Measurements from ENCODE around the gene SEZ6.

Gene SEZ6

DNA sequence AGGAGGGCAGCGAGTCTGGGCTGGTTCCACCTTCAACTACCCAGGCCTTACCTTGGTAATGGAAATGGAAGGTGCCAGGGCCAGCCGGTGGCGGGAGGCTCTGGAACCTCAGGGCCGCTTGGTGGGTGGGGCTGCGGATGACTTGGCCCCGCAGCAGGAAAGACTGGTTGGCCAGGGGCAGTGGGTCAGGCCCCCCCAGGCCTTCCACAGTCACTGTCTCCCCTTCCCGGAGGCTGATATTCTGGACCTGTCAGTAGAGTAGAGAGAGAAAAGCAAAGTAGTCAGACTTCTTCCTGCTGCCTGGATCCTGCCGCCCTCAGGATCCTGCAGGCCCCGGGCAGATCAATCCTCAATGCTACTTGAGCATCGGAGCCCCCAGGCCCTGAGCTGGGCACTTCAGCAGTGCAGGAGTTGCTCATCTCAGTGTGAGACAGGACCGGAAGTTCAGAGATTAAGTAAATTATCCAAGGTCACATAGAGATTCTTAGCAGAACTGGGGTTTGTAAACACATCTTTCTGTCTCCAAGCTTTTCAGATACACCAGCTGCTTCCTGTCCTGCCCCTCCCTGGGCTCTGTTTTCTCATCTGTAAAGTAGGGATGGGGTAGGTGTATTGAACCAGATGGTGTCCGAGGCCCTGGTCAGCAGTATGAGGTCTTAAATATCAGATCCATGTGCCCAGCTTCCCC is 36.0 kb downstream of the SEZ6 start:
- H3K9me3 ChIP-seq (ENCODE audit: control insufficient read depth, low read length) = no peaks in the 10 kb centered on the region
- no peak for DNase-seq
- no peak overlapping the region for H3K4me3 ChIP-seq (ENCODE audit: insufficient read depth, low read depth, low read length, poor library complexity, severe bottlenecking)
- no peaks in the 10 kb centered on the region for H3K27me3 ChIP-seq (replicated peaks; ENCODE audit: control insufficient read depth, insufficient read depth, low read length, poor library complexity, severe bottlenecking)
- no peak overlapping the region for H3K27ac ChIP-seq (ENCODE audit: insufficient read depth, low read length, poor library complexity, severe bottlenecking)
- H3K36me3 ChIP-seq (ENCODE audit: control insufficient read depth, insufficient read depth, low read length) = no peaks in the 10 kb centered on the region
- H3K4me1 ChIP-seq (ENCODE audit: control insufficient read depth, insufficient read depth, low read length, poor library complexity, severe bottlenecking) = no peaks in the 10 kb centered on the region

DNA sequence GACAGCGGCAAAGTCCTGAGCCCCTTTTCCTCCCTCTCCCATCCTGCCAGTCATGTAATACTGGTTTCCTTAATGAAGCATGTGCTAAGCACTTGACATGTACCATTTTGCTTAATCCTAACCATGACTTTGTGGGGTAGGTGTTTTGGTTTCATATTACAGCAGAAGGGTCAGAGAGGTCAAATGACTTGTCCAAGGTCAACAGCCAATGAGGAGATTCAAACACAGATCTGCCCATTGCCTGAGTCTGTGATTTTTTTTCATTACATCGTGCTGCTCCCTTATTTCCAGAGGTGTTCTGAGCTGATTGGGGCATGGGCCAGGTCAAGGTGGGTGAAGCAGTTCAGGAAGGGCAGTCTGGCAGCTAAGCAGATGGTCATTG is 36.9 kb downstream of the SEZ6 start:
- H3K4me1 ChIP-seq (ENCODE audit: control insufficient read depth, insufficient read depth, low read length, poor library complexity, severe bottlenecking) = no peaks in the 10 kb centered on the region
- no peak overlapping the region for H3K4me3 ChIP-seq (ENCODE audit: insufficient read depth, low read depth, low read length, poor library complexity, severe bottlenecking)
- no peak for DNase-seq
- H3K27me3 ChIP-seq (replicated peaks; ENCODE audit: control insufficient read depth, insufficient read depth, low read length, poor library complexity, severe bottlenecking) = no peaks in the 10 kb centered on the region
- H3K9me3 ChIP-seq (ENCODE audit: control insufficient read depth, low read length) = no peaks in the 10 kb centered on the region
- no peaks in the 10 kb centered on the region for H3K36me3 ChIP-seq (ENCODE audit: control insufficient read depth, insufficient read depth, low read length)
- H3K27ac ChIP-seq (ENCODE audit: insufficient read depth, low read length, poor library complexity, severe bottlenecking) = no peak overlapping the region

DNA sequence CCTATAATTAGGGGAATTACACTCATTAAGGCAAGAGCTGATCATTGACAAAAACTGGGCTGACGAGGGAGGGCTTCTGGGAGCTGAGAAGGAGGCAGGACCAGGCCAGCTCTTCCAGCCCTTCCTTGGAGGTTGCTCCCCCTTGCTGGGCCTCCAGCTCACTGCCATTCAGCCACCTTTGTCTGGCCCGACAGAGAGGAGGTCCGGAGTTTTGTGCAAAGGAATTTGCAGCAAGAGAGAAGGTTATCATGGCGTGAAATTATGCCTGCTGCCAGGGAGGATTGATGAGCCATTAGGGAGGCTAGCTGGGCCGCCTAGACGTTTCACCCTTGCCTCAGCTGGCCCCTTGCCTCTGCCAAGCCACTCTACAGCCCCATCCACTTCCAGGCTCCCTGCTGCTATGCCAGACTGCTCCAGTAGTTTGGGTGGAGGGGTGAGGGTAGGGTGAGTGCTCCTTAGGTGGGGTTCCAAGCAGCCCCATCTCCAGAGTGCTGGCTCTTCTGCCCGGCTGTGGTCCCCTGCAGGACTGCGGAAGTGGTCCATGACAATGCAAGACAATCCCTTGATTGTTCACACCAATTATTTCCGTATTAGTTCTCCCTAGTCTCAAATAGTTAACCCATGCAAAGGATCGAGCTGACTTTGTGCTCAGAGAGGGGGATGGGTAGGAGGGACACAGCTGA is 37.5 kb downstream of the SEZ6 start:
- Histone ChIP-seq H3K27ac (ENCODE audit: insufficient read depth, low read length, poor library complexity, severe bottlenecking) (no peak overlapping the region), H3K4me3 (ENCODE audit: insufficient read depth, low read depth, low read length, poor library complexity, severe bottlenecking) (no peak overlapping the region), H3K27me3 (replicated peaks; ENCODE audit: control insufficient read depth, insufficient read depth, low read length, poor library complexity, severe bottlenecking) (no peaks in the 10 kb centered on the region), H3K9me3 (ENCODE audit: control insufficient read depth, low read length) (no peaks in the 10 kb centered on the region), H3K4me1 (ENCODE audit: control insufficient read depth, insufficient read depth, low read length, poor library complexity, severe bottlenecking) (no peaks in the 10 kb centered on the region), H3K36me3 (ENCODE audit: control insufficient read depth, insufficient read depth, low read length) (no peaks in the 10 kb centered on the region)
- no peak for DNase-seq

DNA sequence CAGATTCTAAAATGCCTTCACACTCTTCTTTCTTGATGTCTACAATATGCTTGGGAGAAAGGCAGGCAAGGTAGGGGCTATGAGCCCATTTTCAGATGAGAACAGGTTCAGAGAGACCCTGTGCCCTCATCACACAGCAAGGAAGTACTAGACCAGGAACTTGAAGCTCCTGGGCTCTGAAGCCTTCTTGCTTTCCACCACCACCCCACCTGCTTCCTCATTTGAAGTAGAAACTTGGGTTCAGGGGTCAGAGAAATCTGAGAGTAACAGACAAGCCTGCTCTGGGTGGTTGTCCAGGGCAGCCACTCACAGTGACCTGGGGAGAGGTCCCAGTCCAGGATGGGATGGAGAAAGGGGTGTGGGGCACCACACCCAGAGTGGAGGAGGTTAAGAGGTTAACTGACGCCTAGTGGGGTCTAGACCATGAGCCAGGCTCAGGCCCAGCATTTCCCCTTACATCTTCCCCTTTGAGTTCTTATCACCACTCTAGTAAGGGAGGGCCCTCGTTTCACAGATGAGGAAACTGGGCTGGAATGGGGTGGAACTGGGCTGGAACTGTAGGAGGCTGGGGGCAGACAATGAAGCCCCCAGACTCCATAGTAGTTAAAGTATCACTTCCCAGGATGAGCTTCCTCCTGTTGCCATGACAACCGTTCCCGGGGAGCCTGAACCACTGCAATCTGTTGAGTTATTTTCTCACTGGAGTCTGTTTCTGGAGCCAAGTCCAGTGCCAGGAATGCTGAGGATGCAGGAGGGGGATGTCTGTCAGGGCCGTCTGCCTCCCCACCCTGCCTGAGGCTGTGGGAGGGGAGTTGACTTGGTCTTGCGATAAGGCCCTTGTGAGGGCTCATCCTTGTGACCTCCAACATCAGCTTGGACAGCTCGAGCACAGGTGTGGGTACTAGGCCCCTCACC is 38.4 kb downstream of the SEZ6 start:
- no peak overlapping the region for H3K4me3 ChIP-seq (ENCODE audit: insufficient read depth, low read depth, low read length, poor library complexity, severe bottlenecking)
- no peaks in the 10 kb centered on the region for H3K4me1 ChIP-seq (ENCODE audit: control insufficient read depth, insufficient read depth, low read length, poor library complexity, severe bottlenecking)
- no peak overlapping the region for H3K27ac ChIP-seq (ENCODE audit: insufficient read depth, low read length, poor library complexity, severe bottlenecking)
- H3K27me3 ChIP-seq (replicated peaks; ENCODE audit: control insufficient read depth, insufficient read depth, low read length, poor library complexity, severe bottlenecking) = no peaks in the 10 kb centered on the region
- no peaks in the 10 kb centered on the region for H3K9me3 ChIP-seq (ENCODE audit: control insufficient read depth, low read length)
- no peak for DNase-seq
- H3K36me3 ChIP-seq (ENCODE audit: control insufficient read depth, insufficient read depth, low read length) = no peaks in the 10 kb centered on the region

DNA sequence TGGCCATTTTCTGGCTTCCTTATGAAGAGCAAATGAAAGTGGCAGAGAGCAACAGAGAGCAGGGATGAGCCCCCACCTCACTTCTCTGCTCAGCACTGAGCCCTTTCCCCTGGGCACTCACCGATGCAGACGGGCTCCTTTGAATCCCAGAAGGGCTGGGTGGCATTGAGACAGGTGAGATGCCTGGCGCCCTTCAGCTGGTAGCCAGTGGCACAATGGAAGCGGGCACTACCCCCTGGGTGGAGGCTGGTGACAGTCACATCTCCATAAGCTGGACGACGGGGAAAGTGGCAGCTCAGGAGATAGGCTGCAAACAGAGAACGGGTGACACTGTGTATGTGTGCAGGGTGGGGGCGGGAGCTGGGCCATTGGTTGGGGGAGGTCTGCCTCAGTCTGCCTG is 42.0 kb downstream of the SEZ6 start:
- no peaks in the 10 kb centered on the region for H3K36me3 ChIP-seq (ENCODE audit: control insufficient read depth, insufficient read depth, low read length)
- no peaks in the 10 kb centered on the region for H3K27me3 ChIP-seq (replicated peaks; ENCODE audit: control insufficient read depth, insufficient read depth, low read length, poor library complexity, severe bottlenecking)
- no peak overlapping the region for H3K27ac ChIP-seq (ENCODE audit: insufficient read depth, low read length, poor library complexity, severe bottlenecking)
- no peaks in the 10 kb centered on the region for H3K4me1 ChIP-seq (ENCODE audit: control insufficient read depth, insufficient read depth, low read length, poor library complexity, severe bottlenecking)
- H3K9me3 ChIP-seq (ENCODE audit: control insufficient read depth, low read length) = no peaks in the 10 kb centered on the region
- H3K4me3 ChIP-seq (ENCODE audit: insufficient read depth, low read depth, low read length, poor library complexity, severe bottlenecking) = no peak overlapping the region
- no peak for DNase-seq

DNA sequence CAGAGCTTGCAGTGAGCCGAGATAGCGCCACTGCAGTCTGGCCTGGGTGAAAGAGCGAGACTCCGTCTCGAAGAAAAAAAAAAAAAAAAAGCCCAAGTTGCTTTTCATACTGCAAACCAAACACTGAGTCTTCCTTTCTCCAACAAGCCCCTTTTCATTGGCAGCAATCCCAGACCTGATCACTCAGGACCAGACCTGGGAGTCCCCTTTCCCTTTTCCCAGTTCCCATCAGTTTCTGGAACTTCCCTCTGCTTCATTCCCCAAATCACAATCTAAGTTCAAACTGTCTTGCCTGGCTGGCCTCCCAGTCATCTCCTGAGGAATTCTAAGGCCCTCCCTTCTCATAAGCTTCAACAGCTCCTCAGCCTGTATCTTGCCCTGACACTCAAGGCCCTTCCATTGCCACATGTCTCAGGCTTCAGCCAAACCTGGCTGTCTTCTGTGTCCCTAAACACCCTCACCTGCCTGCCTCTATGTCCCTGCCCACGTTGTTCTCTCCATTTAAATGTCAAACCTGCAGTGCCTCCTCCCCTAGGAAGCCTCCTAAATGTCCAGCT is 42.7 kb downstream of the SEZ6 start:
- H3K4me3 ChIP-seq (ENCODE audit: insufficient read depth, low read depth, low read length, poor library complexity, severe bottlenecking) = no peak overlapping the region
- no peaks in the 10 kb centered on the region for H3K9me3 ChIP-seq (ENCODE audit: control insufficient read depth, low read length)
- H3K4me1 ChIP-seq (ENCODE audit: control insufficient read depth, insufficient read depth, low read length, poor library complexity, severe bottlenecking) = no peaks in the 10 kb centered on the region
- no peak for DNase-seq
- no peak overlapping the region for H3K27ac ChIP-seq (ENCODE audit: insufficient read depth, low read length, poor library complexity, severe bottlenecking)
- H3K36me3 ChIP-seq (ENCODE audit: control insufficient read depth, insufficient read depth, low read length) = no peaks in the 10 kb centered on the region
- H3K27me3 ChIP-seq (replicated peaks; ENCODE audit: control insufficient read depth, insufficient read depth, low read length, poor library complexity, severe bottlenecking) = no peaks in the 10 kb centered on the region

DNA sequence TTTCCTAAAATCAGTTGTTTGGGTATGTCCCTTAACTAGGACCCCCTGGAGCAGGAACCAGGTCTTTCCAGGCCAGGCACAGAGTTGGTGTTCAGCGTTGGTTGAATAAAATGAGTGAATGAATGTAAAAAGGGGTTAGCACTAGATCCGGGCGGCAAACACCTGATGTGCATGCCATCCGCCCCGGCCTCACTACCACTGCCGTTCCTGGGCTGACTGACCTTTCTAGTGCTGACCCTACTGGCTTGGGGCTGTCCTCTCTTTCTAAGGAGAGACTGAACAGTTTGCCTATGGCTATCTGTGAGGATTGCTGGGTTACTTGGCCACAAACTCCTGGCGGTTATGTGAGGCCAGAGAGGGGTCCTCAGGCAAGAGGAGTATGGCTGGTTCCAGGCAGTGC is 44.4 kb downstream of the SEZ6 start:
- H3K36me3 ChIP-seq (ENCODE audit: control insufficient read depth, insufficient read depth, low read length) = no peaks in the 10 kb centered on the region
- H3K4me1 ChIP-seq (ENCODE audit: control insufficient read depth, insufficient read depth, low read length, poor library complexity, severe bottlenecking) = no peaks in the 10 kb centered on the region
- H3K4me3 ChIP-seq (ENCODE audit: insufficient read depth, low read depth, low read length, poor library complexity, severe bottlenecking) = no peak overlapping the region
- no peak for DNase-seq
- no peak overlapping the region for H3K27ac ChIP-seq (ENCODE audit: insufficient read depth, low read length, poor library complexity, severe bottlenecking)
- no peaks in the 10 kb centered on the region for H3K27me3 ChIP-seq (replicated peaks; ENCODE audit: control insufficient read depth, insufficient read depth, low read length, poor library complexity, severe bottlenecking)
- H3K9me3 ChIP-seq (ENCODE audit: control insufficient read depth, low read length) = no peaks in the 10 kb centered on the region

DNA sequence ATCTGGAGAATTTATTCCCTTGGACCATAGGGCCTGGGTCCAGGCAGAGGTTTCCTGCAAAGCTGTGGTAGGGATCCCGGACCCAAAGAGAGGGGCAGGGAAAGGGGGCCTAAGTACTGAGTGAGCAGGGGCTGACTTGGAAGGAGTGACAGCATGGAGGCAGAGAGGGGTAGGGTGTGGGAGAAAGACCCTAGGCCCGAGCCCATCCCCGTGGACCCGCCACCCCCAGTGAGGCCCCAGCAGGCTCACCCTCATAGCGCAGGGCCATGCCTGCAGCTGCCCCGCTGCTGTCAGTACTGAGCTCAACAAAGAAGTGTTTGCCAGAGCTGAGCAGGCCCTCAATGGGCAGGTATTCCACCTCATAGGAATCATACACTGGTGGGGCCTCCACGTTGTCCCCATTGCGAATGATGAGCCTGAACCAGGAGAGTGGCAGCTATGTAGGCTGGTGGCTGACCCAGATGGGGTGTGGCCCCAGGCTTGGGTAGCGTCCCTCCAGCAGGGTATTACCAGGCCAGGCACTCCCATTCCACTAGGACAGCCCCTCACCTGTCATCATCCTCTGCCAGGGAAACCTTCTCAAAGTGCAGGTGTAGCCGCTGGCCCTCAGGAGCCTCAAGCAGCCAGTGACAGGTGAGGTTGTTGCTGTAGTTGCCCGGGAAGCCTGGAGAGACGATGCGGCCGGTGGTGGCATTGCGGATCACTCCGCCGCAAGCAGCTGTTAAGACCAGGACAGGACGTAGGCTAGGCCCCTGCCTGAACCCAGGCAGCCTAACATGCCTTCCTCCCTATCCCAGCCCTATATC is 45.4 kb downstream of the SEZ6 start:
- Histone ChIP-seq H3K27ac (ENCODE audit: insufficient read depth, low read length, poor library complexity, severe bottlenecking) (no peak overlapping the region), H3K27me3 (replicated peaks; ENCODE audit: control insufficient read depth, insufficient read depth, low read length, poor library complexity, severe bottlenecking) (no peaks in the 10 kb centered on the region), H3K4me1 (ENCODE audit: control insufficient read depth, insufficient read depth, low read length, poor library complexity, severe bottlenecking) (no peaks in the 10 kb centered on the region), H3K36me3 (ENCODE audit: control insufficient read depth, insufficient read depth, low read length) (no peaks in the 10 kb centered on the region), H3K4me3 (ENCODE audit: insufficient read depth, low read depth, low read length, poor library complexity, severe bottlenecking) (no peak overlapping the region), H3K9me3 (ENCODE audit: control insufficient read depth, low read length) (no peaks in the 10 kb centered on the region)
- DNase-seq = no peak

DNA sequence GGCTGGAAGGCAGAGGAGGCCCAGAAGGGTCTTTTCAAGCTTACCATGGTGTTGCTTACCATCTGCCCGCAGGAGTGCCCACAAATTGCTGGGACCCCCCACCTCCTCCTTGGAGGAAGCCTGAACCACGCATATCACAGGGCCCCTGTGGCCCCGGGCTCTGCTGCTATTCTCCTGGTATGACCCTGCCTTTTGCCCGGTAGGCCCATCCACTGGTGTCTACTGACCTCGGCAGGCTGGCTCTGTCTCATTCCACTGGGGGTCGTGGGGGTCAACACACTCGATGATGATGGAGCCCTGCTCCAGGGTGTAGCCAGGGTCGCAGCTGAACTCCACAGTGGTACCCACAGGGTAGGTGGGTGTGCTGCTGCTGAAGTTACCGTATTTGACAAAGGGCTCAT is 46.4 kb downstream of the SEZ6 start:
- no peaks in the 10 kb centered on the region for H3K9me3 ChIP-seq (ENCODE audit: control insufficient read depth, low read length)
- H3K27ac ChIP-seq (ENCODE audit: insufficient read depth, low read length, poor library complexity, severe bottlenecking) = no peak overlapping the region
- no peaks in the 10 kb centered on the region for H3K27me3 ChIP-seq (replicated peaks; ENCODE audit: control insufficient read depth, insufficient read depth, low read length, poor library complexity, severe bottlenecking)
- no peaks in the 10 kb centered on the region for H3K4me1 ChIP-seq (ENCODE audit: control insufficient read depth, insufficient read depth, low read length, poor library complexity, severe bottlenecking)
- no peak for DNase-seq
- H3K4me3 ChIP-seq (ENCODE audit: insufficient read depth, low read depth, low read length, poor library complexity, severe bottlenecking) = no peak overlapping the region
- no peaks in the 10 kb centered on the region for H3K36me3 ChIP-seq (ENCODE audit: control insufficient read depth, insufficient read depth, low read length)

Measured in effector memory CD4-positive, alpha-beta T cell (primary cell).